ENCODE results near the gene TRPV2. TPM values are rescaled to one million over a fixed set of nuclear protein-coding genes. Genes with fewer than 3 reads are reported as not detected.

Gene TRPV2
- total RNA-seq, 1 donor, result 71.3 TPM

DNA sequence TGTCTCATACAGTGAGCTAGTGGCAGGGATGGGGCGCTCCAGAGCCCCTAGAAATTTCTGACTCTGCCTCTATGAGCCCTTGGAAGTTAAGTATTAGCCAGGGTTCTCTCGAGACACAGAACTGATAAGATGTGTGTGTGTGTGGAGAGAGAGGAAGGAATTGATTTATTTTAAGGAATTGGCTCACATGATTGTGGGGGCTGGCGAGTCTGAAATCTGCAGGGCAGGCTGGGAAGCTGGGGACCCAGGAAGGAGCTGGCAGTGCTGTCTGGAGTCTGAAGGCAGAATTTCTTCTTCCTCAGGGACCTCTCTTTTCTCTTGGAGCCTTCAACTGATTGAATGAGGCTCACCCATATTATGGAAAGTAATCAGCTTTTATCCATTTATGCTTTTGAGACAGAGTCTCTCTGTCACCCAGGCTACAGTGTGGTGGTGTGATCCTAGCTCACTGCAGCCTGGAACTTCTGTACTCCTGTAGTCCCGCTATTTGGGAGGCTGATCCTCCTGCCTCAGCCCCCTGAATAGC lies 59.9 kb downstream of the TRPV2 start:
- DNase-seq (ENCODE audit: insufficient read length, low spot score, missing footprints), result no peak
- Histone ChIP-seq H2AFZ (ENCODE audit: low read length) (no peak overlapping the region), H3K4me2 (ENCODE audit: insufficient read depth, low read length) (no peak overlapping the region), H3K36me3 (ENCODE audit: insufficient read depth, low read length) (no peaks in the 10 kb centered on the region), H4K20me1 (ENCODE audit: insufficient read depth, low read length) (no peaks in the 10 kb centered on the region), H3K27ac (ENCODE audit: low read depth, low read length) (no peak overlapping the region), H3K9me3 (ENCODE audit: low read depth, low read length) (no peaks in the 10 kb centered on the region), H3K27me3 (ENCODE audit: insufficient read depth, low read length) (no peaks in the 10 kb centered on the region), H3K4me1 (ENCODE audit: insufficient read depth, low read length) (peaks cover 10% of the 10 kb centered on the region), H3K4me3 (ENCODE audit: insufficient read depth, low read length) (no peak overlapping the region), H3K79me2 (ENCODE audit: insufficient read depth, low read length) (no peaks in the 10 kb centered on the region)
- TF ChIP-seq, protein P1, sequence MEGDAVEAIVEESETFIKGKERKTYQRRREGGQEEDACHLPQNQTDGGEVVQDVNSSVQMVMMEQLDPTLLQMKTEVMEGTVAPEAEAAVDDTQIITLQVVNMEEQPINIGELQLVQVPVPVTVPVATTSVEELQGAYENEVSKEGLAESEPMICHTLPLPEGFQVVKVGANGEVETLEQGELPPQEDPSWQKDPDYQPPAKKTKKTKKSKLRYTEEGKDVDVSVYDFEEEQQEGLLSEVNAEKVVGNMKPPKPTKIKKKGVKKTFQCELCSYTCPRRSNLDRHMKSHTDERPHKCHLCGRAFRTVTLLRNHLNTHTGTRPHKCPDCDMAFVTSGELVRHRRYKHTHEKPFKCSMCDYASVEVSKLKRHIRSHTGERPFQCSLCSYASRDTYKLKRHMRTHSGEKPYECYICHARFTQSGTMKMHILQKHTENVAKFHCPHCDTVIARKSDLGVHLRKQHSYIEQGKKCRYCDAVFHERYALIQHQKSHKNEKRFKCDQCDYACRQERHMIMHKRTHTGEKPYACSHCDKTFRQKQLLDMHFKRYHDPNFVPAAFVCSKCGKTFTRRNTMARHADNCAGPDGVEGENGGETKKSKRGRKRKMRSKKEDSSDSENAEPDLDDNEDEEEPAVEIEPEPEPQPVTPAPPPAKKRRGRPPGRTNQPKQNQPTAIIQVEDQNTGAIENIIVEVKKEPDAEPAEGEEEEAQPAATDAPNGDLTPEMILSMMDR (IDR thresholded peaks at IDR 0.05; ENCODE audit: extremely low read depth, low read depth, low read length), result no peak

- Histone ChIP-seq H3K27ac (ENCODE audit: low read depth, low read length) (peak overlapping the region; percentile 59), H3K4me3 (ENCODE audit: insufficient read depth, low read length) (no peak overlapping the region), H3K27me3 (ENCODE audit: insufficient read depth, low read length) (no peaks in the 10 kb centered on the region), H3K9me3 (ENCODE audit: low read depth, low read length) (no peaks in the 10 kb centered on the region), H2AFZ (ENCODE audit: low read length) (peak overlapping the region; percentile 89), H3K36me3 (ENCODE audit: insufficient read depth, low read length) (no peaks in the 10 kb centered on the region), H3K79me2 (ENCODE audit: insufficient read depth, low read length) (no peaks in the 10 kb centered on the region), H3K4me2 (ENCODE audit: insufficient read depth, low read length) (no peak overlapping the region), H4K20me1 (ENCODE audit: insufficient read depth, low read length) (no peaks in the 10 kb centered on the region), H3K4me1 (ENCODE audit: insufficient read depth, low read length) (peaks cover 10% of the 10 kb centered on the region)
- DNase-seq (ENCODE audit: insufficient read length, low spot score, missing footprints), result peak; percentile 99
- TF ChIP-seq, protein P1 (IDR thresholded peaks at IDR 0.05; ENCODE audit: extremely low read depth, low read depth, low read length), result no peak
These were observed 61.9 kb downstream of the TRPV2 start for GRCh38 chr17:16477255-16477654.

GRCh38 chr17:16477666-16478065 lies 62.3 kb downstream of the TRPV2 start:
- Histone ChIP-seq H2AFZ (ENCODE audit: low read length) (peak overlapping the region; percentile 89), H3K27me3 (ENCODE audit: insufficient read depth, low read length) (no peaks in the 10 kb centered on the region), H3K79me2 (ENCODE audit: insufficient read depth, low read length) (no peaks in the 10 kb centered on the region), H4K20me1 (ENCODE audit: insufficient read depth, low read length) (no peaks in the 10 kb centered on the region), H3K9me3 (ENCODE audit: low read depth, low read length) (no peaks in the 10 kb centered on the region), H3K27ac (ENCODE audit: low read depth, low read length) (peak overlapping the region; percentile 59), H3K4me3 (ENCODE audit: insufficient read depth, low read length) (no peak overlapping the region), H3K4me1 (ENCODE audit: insufficient read depth, low read length) (peaks cover 10% of the 10 kb centered on the region), H3K4me2 (ENCODE audit: insufficient read depth, low read length) (no peak overlapping the region), H3K36me3 (ENCODE audit: insufficient read depth, low read length) (no peaks in the 10 kb centered on the region)
- TF ChIP-seq, protein P1 (IDR thresholded peaks at IDR 0.05; ENCODE audit: extremely low read depth, low read depth, low read length), result no peak
- peak; percentile 45 for DNase-seq (ENCODE audit: insufficient read length, low spot score, missing footprints)

DNA sequence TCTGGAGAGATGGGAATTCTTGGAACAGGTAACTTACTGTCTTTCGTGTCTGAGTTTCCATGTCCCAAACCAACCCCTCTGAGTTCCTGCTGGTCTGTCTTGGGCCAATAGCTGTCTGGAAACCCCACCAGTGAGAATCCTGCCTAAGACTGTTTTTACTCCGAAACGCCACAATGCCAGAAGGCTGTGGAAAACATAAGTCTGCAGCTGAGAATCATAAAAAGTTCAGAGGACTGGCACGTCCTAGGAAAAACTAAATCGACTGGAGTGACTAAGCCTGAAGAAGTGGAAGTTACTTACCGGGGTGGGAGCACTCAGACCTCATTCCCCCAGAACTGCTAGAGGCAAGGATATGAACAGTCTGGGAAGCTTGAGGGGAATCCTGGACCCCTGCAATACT lies 63.3 kb downstream of the TRPV2 start:
- no peaks in the 10 kb centered on the region for H3K9me3 ChIP-seq (ENCODE audit: low read depth, low read length)
- TF ChIP-seq, protein P1 (IDR thresholded peaks at IDR 0.05; ENCODE audit: extremely low read depth, low read depth, low read length), result no peak
- H3K36me3 ChIP-seq (ENCODE audit: insufficient read depth, low read length), result no peaks in the 10 kb centered on the region
- no peaks in the 10 kb centered on the region for H3K79me2 ChIP-seq (ENCODE audit: insufficient read depth, low read length)
- no peak overlapping the region for H3K27ac ChIP-seq (ENCODE audit: low read depth, low read length)
- no peaks in the 10 kb centered on the region for H4K20me1 ChIP-seq (ENCODE audit: insufficient read depth, low read length)
- peaks cover 10% of the 10 kb centered on the region for H3K4me1 ChIP-seq (ENCODE audit: insufficient read depth, low read length)
- H3K4me2 ChIP-seq (ENCODE audit: insufficient read depth, low read length), result no peak overlapping the region
- no peaks in the 10 kb centered on the region for H3K27me3 ChIP-seq (ENCODE audit: insufficient read depth, low read length)
- H3K4me3 ChIP-seq (ENCODE audit: insufficient read depth, low read length), result no peak overlapping the region
- peak; percentile 69 for DNase-seq (ENCODE audit: insufficient read length, low spot score, missing footprints)
- peak overlapping the region; percentile 41 for H2AFZ ChIP-seq (ENCODE audit: low read length)

Measured in osteoblast (primary cell).